DND-41 (cell line): ENCODE results near the gene HIGD1C.

ENCODE experiments used
- EZH2 ChIP-seq: IDR thresholded peaks from 3 replicates; pipeline ENCODE4 v1.6.1; 2012; ENCODE audit warnings: borderline replicate concordance, low read depth, mild to moderate bottlenecking, moderate library complexity, low read length, inconsistent platforms; ENCODE audit not compliant: severe bottlenecking
- TF ChIP-seq, protein P1 (sequence below): IDR thresholded peaks from 2 replicates; pipeline ENCODE4 v1.5.1; 2012; ENCODE audit warnings: borderline replicate concordance, low read length, moderate library complexity, mild to moderate bottlenecking; ENCODE audit not compliant: poor library complexity, severe bottlenecking; ENCODE audit errors: extremely low read depth

DNA sequence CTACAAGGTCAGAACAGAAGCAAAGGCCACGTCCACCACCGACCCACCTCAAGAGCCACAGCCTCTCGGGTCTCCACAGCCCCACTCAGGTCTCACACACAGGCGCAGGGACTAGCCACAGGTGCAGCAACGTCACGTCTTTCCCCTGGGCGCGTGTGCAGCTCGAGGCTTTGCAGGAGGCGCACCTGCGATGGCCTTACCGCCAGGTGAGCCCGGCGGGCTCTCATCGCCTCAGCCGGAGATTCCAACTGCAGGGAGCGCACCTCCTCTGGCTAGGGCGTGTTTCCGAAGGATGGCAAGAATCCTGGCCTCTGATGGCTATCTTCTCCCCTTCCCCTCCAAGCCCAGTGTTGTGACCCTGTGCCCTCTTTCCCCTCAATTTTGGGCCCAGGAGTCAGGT, at the start of gene HIGD1C:
- TF ChIP-seq EZH2 = no peak
- TF ChIP-seq, protein P1, sequence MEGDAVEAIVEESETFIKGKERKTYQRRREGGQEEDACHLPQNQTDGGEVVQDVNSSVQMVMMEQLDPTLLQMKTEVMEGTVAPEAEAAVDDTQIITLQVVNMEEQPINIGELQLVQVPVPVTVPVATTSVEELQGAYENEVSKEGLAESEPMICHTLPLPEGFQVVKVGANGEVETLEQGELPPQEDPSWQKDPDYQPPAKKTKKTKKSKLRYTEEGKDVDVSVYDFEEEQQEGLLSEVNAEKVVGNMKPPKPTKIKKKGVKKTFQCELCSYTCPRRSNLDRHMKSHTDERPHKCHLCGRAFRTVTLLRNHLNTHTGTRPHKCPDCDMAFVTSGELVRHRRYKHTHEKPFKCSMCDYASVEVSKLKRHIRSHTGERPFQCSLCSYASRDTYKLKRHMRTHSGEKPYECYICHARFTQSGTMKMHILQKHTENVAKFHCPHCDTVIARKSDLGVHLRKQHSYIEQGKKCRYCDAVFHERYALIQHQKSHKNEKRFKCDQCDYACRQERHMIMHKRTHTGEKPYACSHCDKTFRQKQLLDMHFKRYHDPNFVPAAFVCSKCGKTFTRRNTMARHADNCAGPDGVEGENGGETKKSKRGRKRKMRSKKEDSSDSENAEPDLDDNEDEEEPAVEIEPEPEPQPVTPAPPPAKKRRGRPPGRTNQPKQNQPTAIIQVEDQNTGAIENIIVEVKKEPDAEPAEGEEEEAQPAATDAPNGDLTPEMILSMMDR = no peak
